IMR-90 (cell line): ENCODE results near the gene GOT1. TPM values are rescaled to one million over a fixed set of nuclear protein-coding genes. Genes with fewer than 3 reads are reported as not detected.

Experiments used
- ATAC-seq: fragments of 200-7000 bp; cut with Tn5 transposase; 2 replicates; pipeline ENCODE4 v1.9.1; 2020; ENCODE audit warnings: low read depth, mild to moderate bottlenecking, moderate library complexity
- BruUV-seq: library from RNA; stranded (reverse); fragments of 400-500 nt; replicated peaks from 2 replicates; lab custom pipeline; 2021; lab: Mats Ljungman, UMichigan
- CTCF ChIA-PET: fragments of 300-600 bp; formaldehyde crosslinking; extraction: SDS; loops from one replicate; lab custom pipeline; 2021; ENCODE audit warnings: antibody characterized with exemption; lab: Yijun Ruan, JAX
- POLR2A ChIA-PET: fragments of 300-600 bp; sonication (Branson Sonifier 250); formaldehyde crosslinking; loops from one replicate; lab custom pipeline; 2022; ENCODE audit warnings: antibody characterized with exemption; ENCODE audit not compliant: unreplicated experiment; lab: Charles Lee
- DNase-seq: peaks from one replicate; pipeline ENCODE4 v3.0.0; 2013
- H2AFZ ChIP-seq: replicated peaks from 2 replicates; pipeline ENCODE3; 2013; ENCODE audit warnings: low read length, mild to moderate bottlenecking; ENCODE audit not compliant: poor library complexity
- H2AK5ac ChIP-seq: 2 replicates; pipeline ENCODE4 v1.6.1; 2013; ENCODE audit warnings: low read depth, low read length, inconsistent platforms
- H2AK9ac ChIP-seq: replicated peaks from 2 replicates; pipeline ENCODE3; 2013; ENCODE audit warnings: mild to moderate bottlenecking, low read depth, low read length, moderate library complexity; ENCODE audit not compliant: poor library complexity
- H2BK120ac ChIP-seq: 2 replicates; pipeline ENCODE4 v1.6.1; 2013; ENCODE audit warnings: low read depth, low read length, inconsistent platforms
- H2BK15ac ChIP-seq: 3 replicates; pipeline ENCODE4 v1.6.1; 2013; ENCODE audit warnings: low read depth, low read length, inconsistent platforms
- H2BK20ac ChIP-seq: 2 replicates; pipeline ENCODE4 v1.6.1; 2013; ENCODE audit warnings: low read depth, mild to moderate bottlenecking, inconsistent platforms, low read length, moderate library complexity
- H2BK5ac ChIP-seq: 2 replicates; pipeline ENCODE4 v1.6.1; 2013; ENCODE audit warnings: mild to moderate bottlenecking, low read depth, low read length, inconsistent platforms; ENCODE audit not compliant: poor library complexity, severe bottlenecking
- H3K14ac ChIP-seq: replicated peaks from 2 replicates; pipeline ENCODE4 v1.6.1; 2013; ENCODE audit warnings: low read depth, low read length, inconsistent platforms
- H3K18ac ChIP-seq: 2 replicates; pipeline ENCODE4 v1.6.1; 2013; ENCODE audit warnings: low read depth, low read length, control low read depth
- H3K23ac ChIP-seq: 2 replicates; pipeline ENCODE4 v1.6.1; 2013; ENCODE audit warnings: low read depth, low read length, inconsistent platforms
- H3K27ac ChIP-seq: 2 replicates; pipeline ENCODE4 v1.5.1; 2013; ENCODE audit warnings: mild to moderate bottlenecking, control low read depth, low read length; ENCODE audit not compliant: insufficient read depth
- H3K27me3 ChIP-seq: 2 replicates; pipeline ENCODE4 v1.6.1; 2013; ENCODE audit warnings: low read length; ENCODE audit not compliant: control insufficient read depth, insufficient read depth
- H3K36me3 ChIP-seq: 2 replicates; pipeline ENCODE4 v1.6.1; 2013; ENCODE audit warnings: low read length, mixed read lengths; ENCODE audit not compliant: control insufficient read depth, insufficient read depth
- H3K4ac ChIP-seq: 2 replicates; pipeline ENCODE4 v1.6.1; 2013; ENCODE audit warnings: low read depth, low read length, inconsistent platforms
- H3K4me1 ChIP-seq: 2 replicates; pipeline ENCODE4 v1.6.1; 2013; ENCODE audit warnings: low read length, mixed read lengths; ENCODE audit not compliant: control insufficient read depth, insufficient read depth
- H3K4me2 ChIP-seq: 2 replicates; pipeline ENCODE4 v1.6.1; 2013; ENCODE audit warnings: low read depth, mild to moderate bottlenecking, control low read depth, low read length, moderate library complexity
- H3K4me3 ChIP-seq: 2 replicates; pipeline ENCODE4 v1.5.1; 2013; ENCODE audit warnings: low read depth, mild to moderate bottlenecking, control low read depth, low read length, moderate library complexity; ENCODE audit not compliant: insufficient read depth
- H3K56ac ChIP-seq: 2 replicates; pipeline ENCODE4 v1.6.1; 2013; ENCODE audit warnings: low read length, inconsistent platforms; ENCODE audit not compliant: insufficient read depth; ENCODE audit errors: extremely low read depth
- H3K79me1 ChIP-seq, 2 experiments: 2 replicates each; pipeline ENCODE4 v1.6.1; 2013; ENCODE audit warnings: low read length in 2 of 2, inconsistent platforms in 1 of 2, low read depth in 1 of 2
- H3K9ac ChIP-seq: 2 replicates; pipeline ENCODE4 v1.6.1; 2013; ENCODE audit warnings: low read depth, low read length, control low read depth
- H3K9me1 ChIP-seq: 2 replicates; pipeline ENCODE4 v1.6.1; 2013; ENCODE audit warnings: low read length, inconsistent platforms; ENCODE audit not compliant: insufficient read depth
- H3K9me3 ChIP-seq: 2 replicates; pipeline ENCODE4 v1.6.1; 2013; ENCODE audit warnings: low read length; ENCODE audit not compliant: control insufficient read depth, insufficient read depth
- H4K20me1 ChIP-seq: 2 replicates; pipeline ENCODE4 v1.6.1; 2013; ENCODE audit warnings: low read length, inconsistent platforms; ENCODE audit not compliant: insufficient read depth
- H4K5ac ChIP-seq: 2 replicates; pipeline ENCODE4 v1.6.1; 2013; ENCODE audit warnings: mild to moderate bottlenecking, low read depth, low read length, control low read depth
- H4K8ac ChIP-seq, 2 experiments: 2 replicates each; pipeline ENCODE4 v1.6.1; 2013; ENCODE audit warnings: low read depth in 2 of 2, low read length in 2 of 2, control low read depth in 1 of 2, inconsistent platforms in 1 of 2
- H4K91ac ChIP-seq: 2 replicates; pipeline ENCODE4 v1.6.1; 2013; ENCODE audit warnings: low read depth, low read length, inconsistent platforms; ENCODE audit not compliant: insufficient read depth
- BHLHE40 ChIP-seq: fragments of 150-350 bp; IDR thresholded peaks from 2 replicates; pipeline ENCODE4 v1.6.1; 2016; ENCODE audit warnings: mild to moderate bottlenecking, low read depth, low read length
- CEBPB ChIP-seq: IDR thresholded peaks from 2 replicates; pipeline ENCODE4 v1.6.1; 2012; ENCODE audit warnings: low read depth, low read length, improper control_type of control experiment
- CHD1 ChIP-seq: IDR thresholded peaks from 2 replicates; pipeline ENCODE4 v1.6.1; 2012; ENCODE audit warnings: low read depth, low read length, improper control_type of control experiment
- CTCF ChIP-seq: conservative IDR thresholded peaks from 2 replicates; pipeline ENCODE4 v1.5.1; 2012; ENCODE audit warnings: mild to moderate bottlenecking, low read depth, low read length, improper control_type of control experiment
- FOS ChIP-seq: fragments of 150-350 bp; IDR thresholded peaks from 2 replicates; pipeline ENCODE4 v1.6.1; 2016; ENCODE audit warnings: low read depth, low read length
- MAFK ChIP-seq: IDR thresholded peaks from 2 replicates; pipeline ENCODE4 v1.6.1; 2012; ENCODE audit warnings: low read depth, low read length, improper control_type of control experiment
- MAZ ChIP-seq: IDR thresholded peaks from 2 replicates; pipeline ENCODE4 v1.6.1; 2012; ENCODE audit warnings: low read depth, mild to moderate bottlenecking, low read length, improper control_type of control experiment, moderate library complexity, borderline replicate concordance
- MXI1 ChIP-seq: IDR thresholded peaks from 2 replicates; pipeline ENCODE4 v1.6.1; 2012; ENCODE audit warnings: low read depth, mild to moderate bottlenecking, low read length, moderate library complexity, borderline replicate concordance
- NFE2L2 ChIP-seq: fragments of 150-350 bp; IDR thresholded peaks from 2 replicates; pipeline ENCODE4 v1.6.1; 2016; ENCODE audit warnings: low read depth, mild to moderate bottlenecking, low read length
- POLR2A ChIP-seq: IDR thresholded peaks from 2 replicates; pipeline ENCODE4 v1.6.1; 2012; ENCODE audit warnings: mild to moderate bottlenecking, low read depth, low read length
- RAD21 ChIP-seq: IDR thresholded peaks from 2 replicates; pipeline ENCODE4 v1.6.1; 2012; ENCODE audit warnings: low read length, improper control_type of control experiment
- RFX5 ChIP-seq: IDR thresholded peaks from 2 replicates; pipeline ENCODE4 v1.8.0; 2012; ENCODE audit warnings: low read depth, mild to moderate bottlenecking, low read length, moderate library complexity
- SMC3 ChIP-seq: fragments of 150-350 bp; IDR thresholded peaks from 2 replicates; pipeline ENCODE4 v1.6.1; 2016; ENCODE audit warnings: low read depth, mild to moderate bottlenecking, antibody characterized with exemption, low read length, moderate library complexity
- USF2 ChIP-seq: fragments of 150-350 bp; IDR thresholded peaks from 2 replicates; pipeline ENCODE4 v1.6.1; 2017; ENCODE audit warnings: mild to moderate bottlenecking, antibody characterized with exemption, low read length, low read depth
- whole genome bisulfite sequencing, 2 experiments: methylation state at CpG; one replicate each; pipeline versions ENCODE4 v1.1.5 to v1.1.7; 2013; ENCODE audit warnings: missing lambda C conversion rate in 2 of 2; ENCODE audit not compliant: insufficient read length in 1 of 2; ENCODE audit errors: extremely low coverage in 2 of 2; 5-methylcytosine and 5-hydroxymethylcytosine counted together
- dilution Hi-C: fragments of 300-500 bp; cut with HindIII; formaldehyde crosslinking; loops from one replicate; pipeline ENCODE4 v1.14.3; 2018; ENCODE audit warnings: low sequenced_read_pairs; ENCODE audit not compliant: unreplicated experiment
- in situ Hi-C: fragments of 300-500 bp; cut with MboI; formaldehyde crosslinking; loops from 3 replicates; pipeline ENCODE4 v1.14.3; 2019; ENCODE audit warnings: low sequenced_read_pairs, inconsistent platforms, mixed read lengths
- intact Hi-C: fragments of 100-400 bp; cut with micrococcal nuclease; formaldehyde crosslinking; loops from 2 replicates; pipeline ENCODE4 v1.10.0; 2022
- polyA plus RNA-seq, 3 experiments: library from polyadenylated mRNA; depleted of rRNA; stranded (reverse); fragments of >200 nt; gene quantifications; 2 replicates each; pipeline ENCODE4 v1.2.3, GENCODE V29; 2012; ENCODE audit warnings: low replicate concordance in 1 of 3
- total RNA-seq: library from RNA; depleted of rRNA; stranded (reverse); fragments of >200 nt; gene quantifications from 2 replicates; pipeline ENCODE4 v1.2.3, GENCODE V29; 2012

Gene GOT1
- total and polyA plus RNA-seq, 2 of the 4 experiments (the other 2 are of a cell fraction), result 29.4 to 46.1 TPM

DNA sequence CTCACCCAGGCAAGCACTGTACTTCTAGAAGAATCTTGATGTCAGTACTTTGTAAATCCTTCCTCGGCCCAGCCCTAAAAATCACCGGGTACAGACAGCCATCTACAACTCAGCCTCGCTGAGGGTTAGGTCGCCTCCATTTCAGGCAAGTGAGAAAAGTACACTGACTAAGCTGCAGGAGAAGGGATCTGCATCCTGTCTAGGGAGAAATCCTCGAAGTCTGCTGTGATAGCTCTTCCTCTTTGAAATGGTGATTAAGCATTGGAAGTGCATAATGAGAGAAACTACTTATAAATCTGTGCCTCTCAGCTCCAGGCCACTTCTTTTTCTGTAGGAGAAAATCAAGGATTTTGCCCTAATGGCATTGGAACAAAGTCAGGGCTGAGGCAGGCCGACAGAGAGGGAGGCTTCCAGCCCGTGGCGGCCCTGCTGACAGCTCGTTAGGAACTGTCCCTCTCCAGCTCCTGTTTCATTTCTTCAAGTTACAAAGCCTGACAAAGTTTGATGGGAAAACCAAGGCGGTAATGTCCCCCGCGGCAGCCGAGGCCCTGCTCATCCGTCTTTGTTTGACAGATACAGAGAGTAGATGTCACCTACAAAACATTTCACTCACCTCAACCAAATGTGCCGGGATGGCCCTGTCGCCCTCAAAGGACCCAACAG, 14.1 kb upstream of the GOT1 start:
- H2BK5ac ChIP-seq, result no peak overlapping the region
- TF ChIP-seq NFE2L2 (no peak), BHLHE40 (no peak), FOS (no peak), MAFK (no peak), RAD21 (no peak), CEBPB (no peak), MAZ (no peak), SMC3 (no peak), USF2 (no peak), MXI1 (no peak), RFX5 (no peak), CTCF (no peak), CHD1 (no peak), POLR2A (no peak)
- H3K4me2 ChIP-seq, result no peak overlapping the region
- no peak overlapping the region for H4K91ac ChIP-seq
- H3K4me3 ChIP-seq, result no peak overlapping the region
- H3K4me1 ChIP-seq, result peaks cover 8% of the 10 kb centered on the region; the same call in 1 of the 2 replicates
- no peak overlapping the region for H2BK20ac ChIP-seq
- H4K20me1 ChIP-seq, result no peaks in the 10 kb centered on the region
- peaks cover 23% of the 10 kb centered on the region for H3K27me3 ChIP-seq
- H3K79me1 ChIP-seq, result no peaks in the 10 kb centered on the region
- H2AK9ac ChIP-seq, result no peak overlapping the region
- H3K18ac ChIP-seq, result no peak overlapping the region
- H3K27ac ChIP-seq, result no peak overlapping the region
- H2BK120ac ChIP-seq, result no peak overlapping the region
- no peak overlapping the region for H3K14ac ChIP-seq
- ChIA-PET POLR2A (no interaction called here), CTCF (interaction anchor here (0.5 to 1.3 kb wide), 2 partner anchors 9 to 65 kb away, joined by 4 to 5 read pairs; no protein-coding TSS in a partner anchor)
- no peaks in the 10 kb centered on the region for H3K9me1 ChIP-seq
- intact Hi-C loops, result no loop called here
- no peaks in the 10 kb centered on the region for H3K9me3 ChIP-seq
- WGBS, 2 experiments, result 60% methylated on average over 2 of the region's 16 CpGs; no CpG with 5 or more reads in 1 of the 2 experiments
- H3K9ac ChIP-seq, result no peak overlapping the region
- no peak overlapping the region for H4K5ac ChIP-seq
- H4K8ac ChIP-seq, result no peak overlapping the region
- no peak overlapping the region for H3K4ac ChIP-seq
- in situ Hi-C loops, result no loop called here
- no peak overlapping the region for H2BK15ac ChIP-seq
- dilution Hi-C loops, result no loop called here
- H2AFZ ChIP-seq, result no peak overlapping the region
- no peak for ATAC-seq
- no TSS peak for BruUV-seq
- H3K36me3 ChIP-seq, result no peaks in the 10 kb centered on the region
- H3K56ac ChIP-seq, result no peak overlapping the region
- no peak overlapping the region for H3K23ac ChIP-seq
- DNase-seq, result no peak
- H2AK5ac ChIP-seq, result no peak overlapping the region
